GM21360 (cell line): ENCODE results near the gene LINC01488.

Experiments used
- ATAC-seq: cut with Tn5 transposase; IDR thresholded peaks from one replicate; pipeline ENCODE4 v1.9.1; 2021; ENCODE audit warnings: mild to moderate bottlenecking, moderate library complexity; ENCODE audit not compliant: unreplicated experiment

LINC01488 gene

DNA sequence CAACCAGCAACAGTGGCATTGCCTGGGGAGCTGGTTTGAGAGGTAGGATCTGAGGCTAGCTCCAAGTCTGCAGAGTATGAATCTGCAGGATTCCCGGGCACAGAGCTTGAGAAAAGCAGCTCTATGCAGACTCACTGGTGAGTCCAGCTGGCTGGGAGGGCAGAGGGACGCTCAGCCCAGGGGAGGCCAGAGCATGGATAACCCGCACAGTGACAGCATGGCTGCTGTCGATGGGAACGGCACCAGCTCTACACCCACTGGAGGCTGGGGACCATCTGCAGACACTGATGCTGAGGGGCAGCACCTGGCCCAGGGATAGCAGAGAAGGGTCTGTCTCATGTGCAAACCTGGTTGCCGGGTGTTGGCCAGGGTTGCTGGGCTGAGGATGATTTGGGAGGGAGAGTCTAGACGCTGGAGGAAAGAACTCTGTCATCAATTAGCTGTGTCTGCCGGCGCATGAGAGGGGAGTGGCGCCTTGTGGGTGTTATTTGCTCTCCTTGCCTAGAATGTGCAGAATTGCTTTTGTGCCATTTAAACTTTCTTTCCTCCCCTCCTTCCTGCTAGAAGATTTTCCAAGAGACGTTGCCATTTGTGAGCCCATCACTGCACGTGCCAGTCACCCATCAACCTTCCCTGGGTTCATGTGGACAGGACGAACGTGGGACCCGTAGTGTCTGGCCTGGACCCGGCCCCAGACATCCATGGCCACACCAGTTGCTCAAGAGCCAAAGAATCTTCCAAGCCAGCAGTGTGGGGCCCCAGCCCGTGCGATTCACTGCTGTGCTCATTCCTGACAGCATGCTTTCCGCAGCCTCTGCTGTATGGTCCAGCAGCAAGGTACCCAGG lies 19.1 kb upstream of the LINC01488 start:
- ATAC-seq: no peak

DNA sequence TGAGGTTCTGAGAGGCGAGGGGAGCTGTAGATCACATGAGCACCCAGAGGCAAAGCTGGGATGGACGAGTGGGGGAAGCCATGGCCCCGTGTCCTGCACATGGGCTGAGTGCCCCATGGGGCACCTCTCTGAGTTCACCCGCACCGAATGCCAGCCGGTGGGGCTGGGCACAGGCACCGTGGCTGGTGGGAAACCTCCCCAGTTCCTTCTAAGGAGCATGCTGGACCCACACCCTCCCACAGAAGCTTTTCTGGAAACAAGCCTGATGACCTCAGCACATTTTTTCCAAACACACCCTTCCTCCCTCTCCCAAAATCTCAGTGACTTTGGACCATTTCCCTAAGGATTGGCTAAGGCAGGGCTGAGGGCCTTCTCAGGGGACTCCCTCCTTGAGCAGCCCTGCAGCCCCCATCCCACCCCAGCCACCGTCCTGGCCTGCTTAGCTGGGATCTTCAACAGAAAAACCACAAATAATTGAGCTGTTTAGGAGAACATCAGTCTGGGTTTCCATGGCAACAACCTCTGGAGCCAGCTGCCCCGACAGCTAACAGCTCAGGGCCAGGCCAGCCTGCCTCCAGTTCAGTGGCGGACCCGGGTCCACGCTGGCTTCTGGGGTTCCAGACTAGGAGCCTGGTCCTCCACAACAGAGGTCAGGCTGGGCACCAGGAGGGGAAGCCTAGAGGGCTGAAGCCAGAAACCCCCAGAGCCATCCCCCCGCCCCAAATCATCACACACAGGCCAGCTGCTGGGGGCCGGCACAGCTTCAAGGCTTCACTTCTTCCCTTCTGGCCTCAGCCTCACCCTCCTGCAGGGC lies 18.1 kb upstream of the LINC01488 start:
- ATAC-seq: no peak

DNA sequence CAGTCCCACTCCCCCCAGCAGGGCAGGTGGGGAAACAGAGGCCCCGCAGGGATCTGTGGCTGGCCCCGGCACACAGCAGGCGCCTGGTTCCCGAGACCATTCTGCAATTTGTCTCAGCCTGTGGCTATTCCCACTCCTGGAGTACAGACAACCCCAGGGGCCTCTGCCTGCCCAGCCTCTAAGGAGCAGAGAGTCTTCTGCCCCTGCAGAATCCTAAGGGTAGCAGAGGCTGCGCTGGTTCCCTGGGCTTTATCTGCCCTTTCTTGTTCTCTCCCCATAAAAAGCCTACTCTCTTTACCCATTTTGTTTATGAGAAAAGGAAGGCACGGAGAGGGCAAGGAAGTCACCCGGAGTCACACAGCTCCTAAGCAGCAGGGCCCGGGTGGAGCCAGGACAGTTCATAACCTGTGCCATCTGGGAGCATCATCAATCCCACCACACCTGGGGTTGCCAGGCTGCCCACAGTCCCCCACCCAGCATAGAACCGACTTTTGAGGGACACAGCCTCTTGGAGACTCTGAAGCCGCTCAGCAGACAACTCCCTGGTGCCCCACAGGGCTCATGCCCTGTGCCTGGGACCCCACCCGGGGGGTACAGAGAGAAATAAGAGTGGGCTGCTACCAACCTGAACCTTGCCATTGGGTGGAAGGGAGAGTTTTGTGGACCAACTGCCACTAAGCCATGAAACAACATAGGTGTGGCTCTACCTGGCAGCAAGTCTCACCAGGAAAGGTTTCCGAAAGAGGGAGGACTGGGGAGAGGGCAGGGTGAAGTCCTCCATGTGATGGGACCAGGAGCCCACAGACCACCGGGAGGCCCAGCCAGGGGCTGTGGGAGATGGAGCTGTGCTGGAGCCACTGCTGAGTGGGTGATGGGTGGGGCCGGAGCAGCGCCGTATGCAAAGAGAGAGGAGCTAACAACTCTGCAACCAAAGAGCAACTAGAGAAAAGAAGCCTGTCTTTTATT lies 17.2 kb upstream of the LINC01488 start:
- ATAC-seq: no peak

DNA sequence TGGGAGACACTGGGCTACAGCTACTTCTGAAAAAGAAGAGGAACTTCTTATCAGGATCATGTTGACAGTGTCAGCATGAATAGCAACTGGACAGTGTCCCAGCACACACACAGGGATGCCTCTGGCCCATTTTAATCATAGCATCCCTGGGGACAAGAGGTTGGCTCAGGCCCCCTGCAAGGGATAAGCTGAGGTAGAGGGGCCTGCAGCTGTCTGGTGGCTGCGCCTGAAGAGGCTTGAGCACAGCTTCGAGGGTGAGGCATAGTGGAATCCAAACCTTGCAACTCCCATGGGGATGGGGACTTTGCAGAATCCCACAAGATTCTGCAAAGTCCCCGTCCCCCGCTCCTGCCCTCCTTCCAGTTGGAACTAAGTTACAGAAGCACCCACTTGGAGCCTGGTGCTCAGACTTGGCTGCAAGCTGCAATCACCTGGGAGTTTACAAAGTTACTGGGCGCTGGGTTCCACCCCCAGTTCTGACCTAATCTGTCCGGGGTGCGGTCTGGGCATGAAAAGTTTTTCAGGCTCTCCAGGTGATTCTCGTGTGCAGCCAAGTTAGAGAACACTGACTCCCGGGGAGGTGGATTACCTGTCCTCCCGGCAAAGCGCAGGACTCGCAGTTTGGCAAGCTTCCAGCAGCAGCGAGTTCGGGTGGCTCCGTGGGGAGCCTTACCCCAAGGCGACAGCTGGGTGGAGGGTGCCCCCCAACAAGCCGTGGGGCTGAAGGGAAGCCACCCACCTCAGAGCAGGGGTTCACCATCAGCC lies 16.0 kb upstream of the LINC01488 start:
- ATAC-seq: no peak

DNA sequence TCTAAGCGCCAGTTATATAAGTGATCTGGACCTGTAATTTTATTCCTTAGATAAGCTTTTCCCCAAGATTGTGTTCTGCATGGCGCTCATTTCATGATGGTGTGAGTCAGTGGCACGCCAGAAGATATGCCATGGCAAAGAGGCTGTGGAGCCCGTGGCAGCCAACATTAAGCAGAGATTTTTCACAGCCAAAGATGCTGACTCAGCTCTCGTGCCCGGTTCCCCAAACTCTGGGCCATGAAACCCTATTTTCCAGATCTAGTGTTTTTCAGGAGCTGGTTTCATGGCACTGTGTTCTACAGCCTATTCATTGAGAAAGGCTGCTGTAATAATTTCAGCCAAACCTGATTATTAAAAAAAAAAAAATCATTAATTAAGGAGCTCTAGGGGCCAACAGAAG lies 15.4 kb upstream of the LINC01488 start:
- no peak for ATAC-seq

DNA sequence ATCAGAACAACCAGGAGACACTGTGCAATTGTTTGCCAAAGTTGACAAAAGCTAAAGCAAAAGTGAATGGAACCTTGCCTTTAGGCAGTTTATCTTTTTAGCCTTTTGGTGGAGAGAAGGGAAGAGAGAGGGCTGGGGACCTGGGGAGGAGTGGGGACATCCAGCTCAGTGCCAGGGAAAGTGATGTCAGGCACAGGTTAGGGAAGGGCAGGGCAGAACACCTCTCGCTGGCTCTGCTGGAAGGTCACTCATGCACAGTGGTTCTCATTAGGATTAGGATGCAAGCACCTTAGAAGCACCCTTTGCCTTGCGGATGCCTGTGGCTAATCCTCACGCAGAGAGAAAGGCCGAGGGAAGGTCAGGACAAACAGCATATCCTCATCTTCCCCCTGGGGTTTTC lies 14.3 kb upstream of the LINC01488 start:
- ATAC-seq: no peak

DNA sequence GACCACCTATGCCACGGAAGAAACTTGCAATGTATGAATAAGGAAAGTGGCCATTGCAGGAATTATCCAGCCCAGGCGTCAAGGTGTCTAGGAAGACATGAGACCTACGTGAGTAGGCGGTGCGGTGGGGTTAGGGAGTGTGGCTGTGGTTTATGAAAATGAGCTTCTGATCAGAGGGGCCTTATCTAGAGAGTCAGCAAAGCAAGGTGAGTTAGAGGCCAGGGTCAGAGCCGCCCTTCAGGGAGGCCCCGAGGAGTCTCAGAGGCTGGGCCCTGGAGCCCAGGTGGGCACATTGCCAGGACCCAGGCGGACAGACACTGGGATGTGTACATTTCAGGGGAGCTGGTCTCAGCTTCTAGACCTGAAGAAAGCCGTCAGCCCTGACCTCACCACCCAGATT lies 13.8 kb upstream of the LINC01488 start:
- no peak for ATAC-seq

DNA sequence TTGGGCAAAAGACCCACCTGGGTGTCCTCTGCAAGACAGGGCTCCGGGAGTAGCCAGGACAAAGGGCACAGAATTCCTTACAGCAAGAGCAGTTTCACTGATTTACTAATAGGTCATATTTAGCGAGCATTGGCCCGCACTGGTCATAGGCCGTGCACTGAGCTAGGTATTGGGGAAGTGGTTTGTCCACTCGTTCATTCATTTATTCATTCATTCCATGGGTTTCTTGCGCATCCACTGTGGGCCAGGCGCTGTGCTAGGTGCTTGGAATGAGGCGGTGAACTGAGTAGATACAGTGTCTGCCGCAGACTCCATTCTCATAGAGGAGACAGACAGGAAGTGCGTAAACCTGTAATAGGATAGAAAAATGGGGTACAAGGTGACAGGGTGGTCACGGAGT lies 13.2 kb upstream of the LINC01488 start:
- no peak for ATAC-seq

DNA sequence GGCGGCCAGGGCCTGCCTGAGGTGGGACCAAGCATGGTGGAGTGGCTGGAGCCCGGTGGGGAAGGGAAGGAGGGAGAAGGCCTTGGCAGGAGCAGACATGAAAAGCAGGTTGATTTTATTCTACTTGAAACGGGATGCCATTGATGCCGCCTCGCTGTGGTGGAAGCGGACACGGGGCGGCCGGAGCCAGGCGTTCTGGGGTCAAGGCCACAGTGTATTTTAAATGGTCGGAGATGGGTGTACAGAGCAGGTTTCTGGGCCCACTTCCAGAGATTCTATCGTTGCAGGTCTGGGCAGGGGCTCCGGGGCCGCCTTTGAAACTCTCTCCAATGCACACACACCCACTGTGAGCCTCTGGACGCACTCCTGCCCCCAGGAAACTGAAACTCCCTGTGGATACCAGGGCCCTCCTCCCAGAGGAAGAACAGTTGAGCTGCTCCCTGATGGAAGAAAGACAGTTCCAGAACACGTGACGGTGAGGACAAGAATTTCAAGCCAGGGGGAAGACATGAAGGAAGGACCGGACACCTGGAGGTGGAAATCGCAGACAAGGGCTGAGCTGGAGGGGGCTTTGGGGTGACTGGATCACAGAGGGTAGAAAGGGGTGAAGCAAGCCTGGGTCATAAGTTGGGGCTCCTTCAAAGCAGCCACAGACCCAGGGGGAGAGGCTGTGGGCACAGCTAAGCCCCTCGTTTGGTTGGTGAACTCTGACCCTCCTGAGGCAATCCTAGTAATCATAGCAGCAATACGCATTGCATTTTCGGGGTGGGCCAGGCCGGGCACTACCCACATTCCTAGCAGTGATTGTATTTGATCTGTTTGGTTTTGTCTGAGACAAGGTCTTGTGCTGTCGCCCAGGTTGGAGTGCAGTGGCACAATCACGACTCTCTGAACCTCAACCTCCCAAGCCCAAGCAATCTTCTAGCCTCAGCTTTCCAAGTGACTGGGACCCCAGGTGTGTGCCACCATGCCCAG lies 12.3 kb upstream of the LINC01488 start:
- no peak for ATAC-seq

DNA sequence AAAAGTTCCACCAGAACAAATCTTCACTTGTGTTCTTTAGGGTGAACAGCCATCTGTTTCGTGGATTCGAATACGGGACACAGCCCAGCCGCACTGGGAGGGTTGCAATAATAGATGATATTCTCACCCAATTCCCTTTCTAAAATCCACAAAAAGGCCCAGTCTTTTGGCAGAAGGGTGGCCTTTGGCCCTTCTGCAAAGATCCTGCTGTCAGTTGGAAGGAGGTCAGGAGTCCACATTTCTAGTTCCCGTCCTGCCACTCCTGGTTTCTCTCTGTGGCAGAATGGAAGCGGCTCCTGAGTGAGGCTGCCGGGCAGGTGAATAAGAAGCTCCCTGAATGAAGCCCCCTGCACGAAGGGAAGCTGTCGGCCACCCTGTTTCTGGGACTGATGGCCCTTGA lies 11.2 kb upstream of the LINC01488 start:
- ATAC-seq: no peak

DNA sequence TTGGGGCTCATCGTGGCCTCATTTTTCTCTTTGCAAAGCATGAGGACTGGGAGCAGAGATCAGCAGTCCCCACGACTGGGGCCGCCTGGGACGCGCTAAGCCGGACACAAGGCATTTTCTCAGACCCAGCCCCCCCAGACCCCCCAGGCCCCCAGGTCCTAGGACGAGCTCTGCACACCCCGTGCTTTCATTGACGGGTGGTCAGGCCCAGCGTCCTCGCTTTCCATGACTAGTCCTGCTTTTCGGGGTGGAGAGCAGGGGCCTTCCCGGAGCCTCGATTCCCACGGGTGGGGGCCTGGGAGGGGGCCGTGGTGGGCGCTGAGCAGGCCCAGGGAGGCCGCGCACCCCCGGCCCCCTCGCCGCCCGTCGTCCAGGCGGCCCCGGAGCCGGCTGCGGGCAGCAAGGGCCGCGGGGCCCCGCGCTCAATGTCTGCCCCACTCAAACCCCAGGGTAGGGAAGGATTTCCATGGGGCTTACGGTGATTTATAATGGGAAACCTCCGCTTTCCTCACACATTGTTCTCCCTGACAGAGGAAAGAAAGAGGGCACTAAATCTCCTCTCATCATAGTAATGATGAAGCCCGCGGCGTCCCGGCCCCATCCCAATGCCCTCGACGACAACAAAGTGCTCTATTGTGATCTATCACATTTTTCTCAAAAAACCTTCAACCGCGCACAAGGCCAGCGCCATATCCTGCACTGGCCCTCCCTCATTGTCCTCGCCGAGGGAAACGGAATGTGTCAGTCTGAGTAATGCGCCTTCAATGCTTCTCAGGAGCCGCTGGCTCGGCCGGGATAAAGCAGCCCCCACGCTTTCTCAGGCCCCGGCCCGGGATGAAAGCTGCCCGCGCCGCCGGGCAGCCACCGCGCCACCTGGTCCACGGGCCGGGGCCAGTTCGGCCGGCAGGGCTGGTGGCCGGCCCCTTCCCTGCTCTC lies 10.4 kb upstream of the LINC01488 start:
- ATAC-seq: no peak

DNA sequence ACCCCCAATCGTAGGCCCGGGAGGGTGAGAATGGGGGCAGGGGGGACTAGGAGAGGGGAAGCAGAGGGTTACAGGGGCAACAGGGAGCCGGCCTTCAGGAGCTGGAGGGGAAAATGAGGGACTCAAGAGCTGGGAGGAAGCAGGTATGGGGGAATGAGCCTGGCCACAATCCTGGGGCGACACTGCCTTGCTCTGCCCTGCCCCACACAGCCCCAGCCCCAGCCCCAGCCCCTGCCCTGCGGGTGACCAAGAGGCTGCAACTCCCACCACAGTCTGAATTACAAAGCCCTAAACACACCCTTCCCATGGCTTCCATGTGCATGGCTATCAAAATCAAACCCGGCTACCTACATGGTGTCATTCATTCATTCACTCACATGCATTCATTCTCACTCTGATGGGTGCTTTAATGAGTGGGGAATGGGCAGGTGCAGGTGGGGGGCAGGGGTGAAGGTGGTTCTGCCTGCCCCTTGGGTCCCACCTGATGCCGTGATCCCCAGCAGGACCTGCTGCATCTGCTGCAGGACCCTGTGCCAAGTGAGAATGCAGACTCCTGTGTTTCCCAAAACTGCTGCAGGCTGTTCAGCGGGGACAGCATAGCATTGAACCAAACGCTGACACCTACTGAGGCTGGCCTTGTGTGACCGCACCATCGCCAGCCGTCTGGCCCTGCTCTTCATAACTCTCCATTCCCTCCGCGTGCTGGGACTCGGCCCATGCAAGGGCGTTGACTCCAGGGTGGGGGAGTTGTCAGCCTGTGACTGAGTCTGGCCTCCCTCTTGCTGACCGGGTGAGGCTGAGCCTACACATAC lies 9.5 kb upstream of the LINC01488 start:
- ATAC-seq: no peak

DNA sequence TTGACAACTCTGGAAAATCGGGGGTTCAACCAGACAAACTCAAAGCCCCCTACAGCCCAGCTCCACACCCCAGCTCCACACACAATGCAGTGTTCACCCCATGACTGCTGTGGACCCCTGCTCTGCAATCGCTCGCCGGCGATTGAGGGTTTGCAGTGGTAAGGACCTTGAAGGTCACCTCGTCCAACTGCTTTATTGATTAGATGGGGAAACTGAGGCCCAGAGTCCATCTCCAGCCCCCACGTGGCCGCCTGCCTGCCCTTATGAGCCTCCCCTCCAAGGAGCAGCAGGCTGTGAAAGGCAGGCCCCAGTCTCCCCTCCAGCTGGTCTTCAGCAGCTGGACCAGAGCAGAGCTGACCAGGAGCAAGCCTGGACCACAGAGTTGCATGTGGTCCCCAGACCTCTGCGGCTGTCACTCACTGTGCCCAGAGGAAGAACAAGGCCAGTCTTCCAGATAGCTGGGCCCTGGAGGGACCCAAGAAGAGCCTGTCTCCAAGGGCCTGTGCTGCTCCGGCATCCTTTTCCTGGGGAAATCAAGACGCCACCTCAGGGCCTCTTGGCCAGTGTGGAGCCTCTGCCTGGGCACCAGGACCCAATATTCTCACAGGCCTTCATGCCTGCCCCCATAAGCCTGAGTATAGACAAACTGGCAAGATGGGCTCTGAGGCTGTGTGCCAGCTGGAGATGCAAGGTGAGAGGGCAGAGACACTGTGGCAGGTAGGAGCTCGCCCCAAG lies 8.8 kb upstream of the LINC01488 start:
- ATAC-seq: no peak

DNA sequence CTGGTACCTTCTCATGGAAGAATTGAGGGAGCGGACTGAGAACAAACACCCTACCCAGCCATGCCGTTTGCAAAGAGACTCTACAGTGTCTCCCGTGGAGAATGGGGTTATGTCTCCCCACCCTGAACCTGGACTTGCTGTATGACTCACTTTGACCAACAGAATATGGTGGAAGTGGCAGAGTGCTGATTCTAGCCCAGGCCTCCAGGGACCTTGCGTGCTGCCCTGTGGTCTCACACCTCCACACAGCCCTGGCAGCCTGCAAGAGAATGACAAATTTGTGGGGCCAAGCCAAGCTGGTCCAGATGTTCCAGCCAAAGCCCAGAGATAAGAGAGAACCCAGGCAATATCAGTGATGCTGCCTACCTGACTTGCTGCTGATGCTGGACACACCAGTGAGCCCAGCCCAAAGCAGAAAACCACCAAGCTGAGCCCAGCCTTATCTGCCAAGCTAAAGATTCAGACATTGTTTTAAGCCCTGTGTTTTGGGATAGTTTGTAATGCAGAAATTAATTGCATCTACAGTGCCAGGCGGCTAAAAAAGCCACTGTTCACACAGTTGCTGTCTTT lies 8.1 kb upstream of the LINC01488 start:
- no peak for ATAC-seq

DNA sequence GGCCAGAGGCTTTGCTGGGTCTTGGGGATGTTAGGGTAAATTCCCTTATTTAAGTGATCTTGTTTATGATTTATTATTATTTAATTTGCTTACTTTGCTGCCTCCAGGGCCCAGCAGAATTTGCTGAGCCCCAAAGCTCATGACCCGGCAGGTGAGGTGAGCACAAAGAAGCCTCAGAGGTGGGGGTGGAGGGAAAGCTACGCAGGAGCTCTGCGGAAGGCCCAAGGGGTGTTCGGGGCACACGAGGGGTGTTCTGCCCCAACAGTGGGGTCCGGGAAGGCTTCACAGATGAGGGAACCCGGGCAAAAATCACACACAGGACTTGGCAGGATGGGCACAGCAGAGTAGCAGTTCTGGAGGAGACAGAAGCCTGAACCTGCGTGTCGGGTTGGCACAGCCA lies 6.7 kb upstream of the LINC01488 start:
- no peak for ATAC-seq

DNA sequence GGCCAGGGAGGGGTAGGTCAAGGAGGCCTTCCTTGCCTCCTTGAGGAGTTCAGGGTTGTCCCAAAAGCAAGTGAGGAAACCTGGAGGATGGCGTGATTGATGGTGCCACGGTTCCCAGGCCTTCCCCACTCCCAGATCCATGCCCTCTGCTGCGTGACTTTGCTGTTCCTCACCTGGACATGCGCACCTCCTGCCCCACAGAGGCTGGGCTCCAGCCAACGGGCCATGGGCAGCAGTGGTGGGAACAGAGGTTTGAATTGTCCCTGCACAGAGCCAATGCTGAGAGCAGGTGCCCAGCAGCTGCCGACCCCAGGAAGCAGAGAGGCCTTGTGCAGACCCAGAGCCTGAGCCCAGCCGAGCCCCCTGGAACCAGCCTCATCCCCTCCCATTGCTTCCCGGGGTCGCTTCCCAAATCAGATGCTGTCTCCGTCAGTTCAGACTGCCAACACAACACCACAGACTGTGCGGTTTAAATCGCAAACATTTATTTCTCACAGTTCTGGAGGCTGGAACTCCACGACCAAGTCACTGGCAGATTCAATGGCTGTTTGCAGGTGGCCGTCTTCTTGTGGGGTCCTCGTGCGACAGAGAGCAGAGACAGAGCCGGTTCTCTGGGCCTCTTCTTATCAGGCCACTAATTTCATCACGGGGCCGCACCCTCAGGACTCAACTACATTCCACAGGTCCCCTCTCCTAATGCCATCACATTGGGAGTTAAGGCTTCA lies 6.2 kb upstream of the LINC01488 start:
- ATAC-seq: no peak
